Measurements from ENCODE around the gene MGST2.
A peak's percentile ranks its signal among the peaks of the same experiment; 100 is the strongest.
"Not testable (repeated sequence)": the region's sequence is repeated elsewhere in the genome, so short reads cannot be mapped to it uniquely, and the experiment has no call there.

MGST2 gene

DNA sequence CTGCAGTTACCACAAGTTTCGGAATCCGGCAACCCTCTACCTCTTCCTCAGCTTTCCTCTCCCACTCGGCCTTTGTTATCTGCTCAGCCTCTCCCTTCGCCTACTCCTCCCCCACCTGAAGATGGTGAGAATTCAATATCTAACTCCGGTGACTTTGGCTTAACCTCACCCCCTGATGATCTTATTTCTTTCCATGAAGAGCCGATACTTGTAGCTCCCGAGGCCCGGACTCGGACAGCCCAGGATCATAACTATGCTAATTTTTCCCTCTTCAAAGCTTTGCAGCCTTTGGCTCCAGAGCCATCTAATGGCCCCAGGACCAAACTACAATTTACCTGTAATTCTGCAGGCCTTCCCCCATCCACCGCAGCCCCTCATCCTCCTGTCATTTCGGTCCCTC lies 32.0 kb upstream of the MGST2 start:
- Mint-ChIP-seq H3K27me3 (peaks cover 27% of the 10 kb centered on the region), H3K9me3 (peaks cover 2% of the 10 kb centered on the region), H3K4me1 (no peaks in the 10 kb centered on the region), H3K36me3 (no peaks in the 10 kb centered on the region), H3K4me3 (no peak overlapping the region), H3K27ac (no peak overlapping the region)
- ATAC-seq = no peak

DNA sequence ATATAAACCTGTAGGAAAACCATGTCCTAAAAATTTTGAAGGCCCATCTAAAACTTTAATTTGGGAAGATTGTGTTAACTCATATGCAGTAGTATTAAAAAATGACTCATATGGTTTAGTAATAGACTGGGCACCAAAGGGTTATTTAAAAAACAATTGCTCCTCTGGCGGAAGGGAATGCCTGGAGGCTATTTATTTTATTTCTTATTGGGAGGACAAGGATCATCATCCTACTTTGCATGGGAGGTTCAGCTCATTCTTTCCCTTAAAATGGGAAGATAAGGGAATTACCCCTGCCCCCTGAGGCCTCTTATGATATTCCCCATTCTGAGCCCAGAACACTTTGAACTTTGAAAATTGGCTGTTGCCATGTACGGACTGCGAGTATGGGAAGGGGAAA lies 29.7 kb upstream of the MGST2 start:
- Mint-ChIP-seq H3K4me1 (no peaks in the 10 kb centered on the region), H3K4me3 (no peak overlapping the region), H3K27ac (no peak overlapping the region), H3K36me3 (no peaks in the 10 kb centered on the region), H3K9me3 (peaks cover 13% of the 10 kb centered on the region), H3K27me3 (peaks cover 27% of the 10 kb centered on the region)
- ATAC-seq = no peak

DNA sequence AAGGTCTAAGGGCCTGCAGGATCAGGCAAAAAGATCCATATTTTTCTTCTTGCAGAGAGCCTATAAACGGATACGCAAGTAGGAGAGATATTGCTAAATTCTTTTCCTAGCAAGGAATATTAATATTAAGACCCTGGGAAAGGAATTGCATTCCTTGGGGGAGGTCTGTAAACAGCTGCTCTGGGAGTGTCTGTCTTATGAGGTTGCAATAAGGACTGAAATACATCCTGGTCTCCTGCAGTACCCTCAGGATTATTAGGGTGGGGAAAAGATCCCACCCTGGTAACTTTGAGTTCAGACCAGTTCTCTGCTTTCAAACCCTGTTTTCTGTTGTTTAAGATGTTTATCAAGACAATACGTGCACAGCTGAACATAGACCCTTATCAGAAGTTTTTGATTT lies 27.3 kb upstream of the MGST2 start:
- H3K4me1 Mint-ChIP-seq, H3K4me3 Mint-ChIP-seq, H3K27ac Mint-ChIP-seq, H3K36me3 Mint-ChIP-seq, ATAC-seq: not testable (repeated sequence)
- Mint-ChIP-seq H3K9me3 (peaks cover 13% of the 10 kb centered on the region), H3K27me3 (peaks cover 22% of the 10 kb centered on the region)

DNA sequence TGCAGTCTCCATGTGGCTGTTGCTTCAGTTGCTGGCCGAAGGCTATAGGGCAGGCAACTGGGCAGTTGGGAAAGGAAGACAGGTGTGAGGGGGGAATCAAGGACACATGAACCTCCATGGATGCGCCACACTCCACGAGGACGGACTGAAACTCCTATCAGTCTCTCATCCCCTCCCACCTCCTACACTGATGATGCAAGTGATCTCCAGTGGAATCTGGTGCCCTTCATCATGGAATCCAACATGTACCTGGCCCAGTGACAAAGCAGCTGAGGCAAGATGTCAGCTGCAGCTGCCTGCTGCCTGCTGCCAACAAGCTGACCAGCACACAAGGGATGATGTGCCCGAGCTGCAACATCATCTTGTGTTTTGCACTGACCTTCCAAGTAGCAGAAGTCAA lies 26.0 kb upstream of the MGST2 start:
- H3K27me3 Mint-ChIP-seq = peaks cover 10% of the 10 kb centered on the region
- no peak overlapping the region for H3K4me3 Mint-ChIP-seq
- H3K4me1 Mint-ChIP-seq = no peaks in the 10 kb centered on the region
- no peaks in the 10 kb centered on the region for H3K36me3 Mint-ChIP-seq
- ATAC-seq = no peak
- peaks cover 13% of the 10 kb centered on the region for H3K9me3 Mint-ChIP-seq
- no peak overlapping the region for H3K27ac Mint-ChIP-seq

DNA sequence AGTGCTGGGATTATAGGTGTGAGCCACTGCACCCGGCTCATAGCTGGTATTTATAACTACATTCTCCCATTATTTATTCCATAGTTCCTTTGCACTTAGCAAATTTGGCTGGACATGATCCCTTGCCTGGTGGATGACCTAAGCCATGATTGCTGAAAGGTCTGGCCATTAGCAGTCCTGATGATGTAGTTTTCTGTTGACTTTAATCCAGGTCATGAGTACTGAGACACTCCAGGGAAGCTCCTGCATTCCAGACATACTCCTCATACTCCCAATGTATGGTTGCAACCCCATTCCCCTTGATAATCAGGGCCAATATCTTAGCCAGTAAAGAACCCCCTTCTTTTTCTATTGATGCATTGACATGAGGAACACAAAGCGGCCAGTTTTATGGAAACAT lies 24.4 kb upstream of the MGST2 start:
- Mint-ChIP-seq H3K27me3 (no peaks in the 10 kb centered on the region), H3K4me3 (no peak overlapping the region), H3K4me1 (no peaks in the 10 kb centered on the region), H3K36me3 (no peaks in the 10 kb centered on the region), H3K9me3 (peaks cover 13% of the 10 kb centered on the region), H3K27ac (no peak overlapping the region)
- no peak for ATAC-seq

DNA sequence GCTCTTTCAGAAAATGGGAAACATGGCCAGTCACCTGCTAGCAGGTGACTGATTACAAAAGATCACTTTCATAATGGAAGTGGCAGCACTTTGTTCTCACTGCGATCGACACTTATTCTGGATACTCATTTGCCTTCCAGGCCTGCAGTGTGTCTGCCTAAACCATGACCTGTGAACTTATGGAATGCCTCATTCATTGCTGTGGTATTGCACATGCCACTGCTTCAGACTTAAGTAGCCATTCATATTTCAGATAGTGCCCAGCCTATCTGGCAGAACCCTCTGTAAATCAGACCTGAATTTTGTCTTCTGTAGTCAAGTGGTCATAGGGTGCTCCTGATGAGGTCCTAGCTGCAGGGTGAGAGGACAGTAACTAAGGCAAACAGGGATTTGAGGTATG lies 23.3 kb upstream of the MGST2 start:
- ATAC-seq = no peak
- H3K4me3 Mint-ChIP-seq = no peak overlapping the region
- H3K9me3 Mint-ChIP-seq = peaks cover 13% of the 10 kb centered on the region
- peaks cover 9% of the 10 kb centered on the region for H3K27me3 Mint-ChIP-seq
- no peak overlapping the region for H3K27ac Mint-ChIP-seq
- H3K4me1 Mint-ChIP-seq = no peaks in the 10 kb centered on the region
- H3K36me3 Mint-ChIP-seq = no peaks in the 10 kb centered on the region

DNA sequence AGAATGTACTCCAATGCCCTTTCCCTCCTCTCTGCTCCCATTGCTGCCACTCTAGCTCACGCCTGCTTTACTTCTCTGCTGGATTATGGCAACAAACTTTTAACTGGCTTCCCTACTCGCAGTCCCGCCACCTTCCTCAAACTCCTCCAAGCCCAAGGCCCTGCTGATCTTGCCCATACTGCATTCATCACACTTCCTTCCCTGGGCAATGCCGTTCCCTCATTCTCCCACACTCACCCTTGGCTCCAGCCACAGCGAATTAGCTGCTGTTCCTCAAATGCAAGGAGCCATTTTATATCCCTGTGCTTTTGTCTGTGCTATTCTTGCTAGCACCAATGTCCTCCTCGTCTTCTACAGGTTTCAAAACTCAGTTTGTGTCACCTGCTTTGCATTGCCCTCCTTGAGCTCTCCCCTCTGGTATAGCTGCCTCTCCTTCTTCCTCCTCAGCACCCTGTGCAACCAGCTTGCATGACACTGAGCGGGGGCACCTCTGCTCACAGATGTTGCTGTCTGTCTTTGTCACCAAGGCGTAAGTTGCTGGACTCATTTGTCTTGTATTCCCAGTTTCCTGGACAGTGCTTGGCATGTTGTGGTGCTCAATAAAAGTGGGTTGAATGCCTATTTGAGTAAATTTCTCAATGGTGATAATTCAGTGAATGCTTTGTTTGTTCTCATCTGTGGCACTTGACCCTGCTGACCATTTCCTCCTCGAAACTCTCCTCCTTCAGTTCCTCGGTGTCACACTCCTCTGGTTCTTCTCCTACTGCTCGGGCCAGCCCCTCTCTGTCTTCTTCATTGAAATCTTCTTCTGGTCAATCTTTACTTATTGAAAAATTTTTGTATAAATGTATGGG lies 22.4 kb upstream of the MGST2 start:
- H3K4me1 Mint-ChIP-seq = no peaks in the 10 kb centered on the region
- peaks cover 13% of the 10 kb centered on the region for H3K9me3 Mint-ChIP-seq
- H3K4me3 Mint-ChIP-seq = no peak overlapping the region
- peaks cover 9% of the 10 kb centered on the region for H3K27me3 Mint-ChIP-seq
- no peaks in the 10 kb centered on the region for H3K36me3 Mint-ChIP-seq
- ATAC-seq = no peak
- H3K27ac Mint-ChIP-seq = no peak overlapping the region

DNA sequence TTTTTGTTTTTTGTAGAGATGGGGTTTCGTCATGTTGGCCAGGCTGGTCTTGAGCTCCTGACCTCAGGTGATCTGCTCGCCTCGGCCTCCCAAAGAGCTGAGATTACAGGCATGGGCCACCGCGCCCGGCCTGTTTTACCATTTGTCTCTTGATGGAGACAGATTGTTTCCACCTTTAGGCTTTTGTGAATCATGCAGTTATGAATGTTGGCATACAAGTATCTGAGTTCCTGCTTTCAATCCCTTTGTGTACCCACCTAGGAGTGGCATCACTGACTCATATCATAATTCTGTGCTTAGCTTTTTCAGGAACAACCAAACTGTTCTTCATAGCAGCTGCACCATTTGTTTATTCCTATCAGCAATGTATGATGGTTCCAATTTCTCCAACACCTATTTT lies 20.2 kb upstream of the MGST2 start:
- Mint-ChIP-seq H3K27ac (no peak overlapping the region), H3K36me3 (no peaks in the 10 kb centered on the region)

DNA sequence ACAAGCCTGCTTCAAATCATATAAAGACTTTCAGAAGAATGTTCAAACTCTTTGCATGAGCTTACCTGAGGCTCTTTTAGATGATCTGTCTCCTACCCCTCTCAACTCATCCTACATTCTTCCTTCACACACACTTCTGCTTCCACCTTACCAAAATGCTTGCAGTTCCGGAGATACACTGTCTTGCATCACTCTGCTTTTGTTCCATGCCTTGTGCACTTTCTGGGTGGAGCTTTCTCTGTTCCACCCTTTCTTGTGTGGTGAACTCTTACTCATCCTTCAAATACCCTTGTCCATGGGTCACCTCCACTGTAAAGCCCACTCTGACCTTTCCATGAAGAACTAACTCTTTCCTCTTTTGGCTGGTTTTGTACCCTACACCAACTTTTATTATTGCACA lies 18.4 kb upstream of the MGST2 start:
- H3K9me3 Mint-ChIP-seq = no peaks in the 10 kb centered on the region

More for the DNA sequence above, 20.2 kb upstream of the MGST2 start:
- no peaks in the 10 kb centered on the region for H3K4me1 Mint-ChIP-seq
- no peak overlapping the region for H3K4me3 Mint-ChIP-seq
- ATAC-seq = no peak
- no peaks in the 10 kb centered on the region for H3K9me3 Mint-ChIP-seq
- peaks cover 9% of the 10 kb centered on the region for H3K27me3 Mint-ChIP-seq

DNA sequence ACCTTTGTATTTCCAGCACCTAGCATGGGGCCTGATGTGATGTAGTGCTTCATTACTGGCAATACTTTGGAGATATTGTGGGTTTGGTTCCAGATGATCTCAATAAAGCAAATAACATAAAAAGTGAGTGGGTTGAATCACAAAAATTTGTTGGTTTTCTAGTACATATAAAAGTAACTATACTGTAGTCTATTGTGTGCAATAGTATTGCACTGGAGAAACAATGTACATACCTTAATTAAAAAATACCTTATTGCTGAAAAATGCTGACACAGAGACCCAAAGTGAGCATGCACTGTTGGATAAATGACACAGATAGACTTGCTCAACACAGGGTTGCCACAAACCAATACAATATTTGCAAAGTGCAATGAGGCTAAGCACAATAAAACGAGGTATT lies 17.7 kb upstream of the MGST2 start:
- Mint-ChIP-seq H3K9me3 (no peaks in the 10 kb centered on the region), H3K27me3 (peaks cover 9% of the 10 kb centered on the region), H3K27ac (no peak overlapping the region), H3K4me3 (no peak overlapping the region), H3K4me1 (peaks cover 11% of the 10 kb centered on the region), H3K36me3 (no peaks in the 10 kb centered on the region)
- no peak for ATAC-seq

More for the DNA sequence above, 18.4 kb upstream of the MGST2 start:
- Mint-ChIP-seq H3K4me1 (peaks cover 11% of the 10 kb centered on the region), H3K36me3 (no peaks in the 10 kb centered on the region), H3K27ac (no peak overlapping the region), H3K4me3 (no peak overlapping the region), H3K27me3 (peaks cover 9% of the 10 kb centered on the region)
- no peak for ATAC-seq

DNA sequence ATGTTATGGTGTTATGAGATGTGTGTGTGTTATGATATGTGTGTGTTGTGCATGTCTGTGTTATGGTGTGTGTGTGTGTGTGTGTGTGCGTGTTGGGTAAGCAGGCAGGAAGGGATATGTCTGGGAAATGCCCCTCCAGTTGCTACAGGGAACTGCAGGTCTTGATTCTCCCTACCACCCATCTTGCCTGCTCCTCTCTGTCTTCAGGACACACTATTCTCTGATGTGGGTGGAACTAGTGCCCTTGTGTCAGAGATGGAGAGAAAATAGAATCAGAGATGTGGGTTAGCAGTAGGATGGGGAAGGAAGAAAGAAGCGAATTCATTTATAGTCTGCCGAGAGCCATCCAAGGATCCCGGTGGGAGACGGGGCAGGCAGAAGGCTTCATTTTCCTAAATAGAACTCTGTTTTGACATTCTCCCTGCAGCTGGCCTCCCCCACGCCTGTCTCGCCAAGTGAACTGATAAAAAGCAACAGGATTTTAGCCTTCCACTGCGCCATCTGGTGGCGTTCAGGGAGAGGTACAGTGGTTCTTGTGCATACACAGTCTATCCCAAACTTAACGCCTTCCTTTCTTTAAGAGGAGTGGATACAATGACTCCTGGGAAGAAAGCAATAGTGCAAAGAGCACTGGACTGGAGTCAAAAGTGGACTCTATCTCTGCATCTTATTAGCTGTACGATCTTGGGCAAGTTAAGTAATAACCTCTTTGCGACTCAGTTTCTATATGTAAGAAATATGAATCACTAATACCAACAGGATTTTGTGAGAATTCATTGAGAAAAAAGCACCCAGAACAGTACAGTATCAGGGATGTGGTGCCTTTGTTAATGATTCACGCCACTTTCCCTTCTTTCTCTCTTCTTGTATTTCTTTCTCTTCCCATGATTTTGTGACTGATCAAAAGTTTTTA lies 14.1 kb upstream of the MGST2 start:
- Mint-ChIP-seq H3K36me3 (no peaks in the 10 kb centered on the region), H3K27me3 (peaks cover 28% of the 10 kb centered on the region), H3K4me1 (peaks cover 11% of the 10 kb centered on the region), H3K27ac (no peak overlapping the region), H3K9me3 (no peaks in the 10 kb centered on the region), H3K4me3 (no peak overlapping the region)
- ATAC-seq = peak; percentile 65

DNA sequence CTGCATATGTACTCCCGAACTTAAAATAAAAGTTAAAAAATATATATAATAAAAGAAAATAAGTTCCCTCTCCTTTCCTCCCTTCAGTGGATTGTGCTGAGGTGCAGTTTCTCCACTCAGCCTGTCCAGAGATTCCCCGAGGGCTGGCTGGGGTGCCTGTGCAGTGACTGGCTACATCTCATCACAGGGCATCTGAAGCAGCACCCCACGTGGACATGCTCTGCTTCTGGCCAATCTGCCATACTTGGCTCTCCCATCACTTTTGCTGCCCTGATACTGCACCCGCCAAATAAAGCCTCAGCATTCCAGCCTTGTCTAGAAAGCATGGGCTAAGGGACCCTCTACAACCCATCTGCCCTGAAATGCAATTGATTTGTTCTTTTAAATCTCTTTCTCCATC lies 11.1 kb upstream of the MGST2 start:
- Mint-ChIP-seq H3K36me3 (no peaks in the 10 kb centered on the region), H3K27me3 (peaks cover 31% of the 10 kb centered on the region), H3K4me3 (no peak overlapping the region), H3K4me1 (peaks cover 17% of the 10 kb centered on the region), H3K9me3 (no peaks in the 10 kb centered on the region), H3K27ac (no peak overlapping the region)
- ATAC-seq = no peak

DNA sequence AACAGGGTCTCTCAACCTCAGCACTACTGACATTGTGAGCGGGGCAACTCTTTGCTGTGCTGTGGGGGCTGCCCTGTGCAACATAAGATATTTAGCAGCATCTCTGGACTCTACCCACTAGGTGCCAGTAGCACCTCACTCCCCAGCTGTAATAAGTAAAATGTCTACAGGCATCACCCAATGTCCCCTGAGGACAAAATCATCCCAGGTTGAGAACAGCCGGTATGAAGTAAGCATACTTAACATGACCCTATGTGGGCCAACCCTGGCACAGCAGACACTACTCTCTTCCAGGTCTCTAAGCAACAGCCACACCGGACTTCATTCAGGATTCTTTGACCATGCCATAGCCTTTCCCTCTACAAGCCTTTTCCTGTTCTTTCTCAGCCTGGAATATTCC lies 10.5 kb upstream of the MGST2 start:
- H3K27ac Mint-ChIP-seq = no peak overlapping the region
- H3K4me3 Mint-ChIP-seq = no peak overlapping the region
- peaks cover 31% of the 10 kb centered on the region for H3K27me3 Mint-ChIP-seq
- no peaks in the 10 kb centered on the region for H3K36me3 Mint-ChIP-seq
- ATAC-seq = peak; percentile 53
- H3K4me1 Mint-ChIP-seq = peaks cover 17% of the 10 kb centered on the region
- H3K9me3 Mint-ChIP-seq = no peaks in the 10 kb centered on the region

DNA sequence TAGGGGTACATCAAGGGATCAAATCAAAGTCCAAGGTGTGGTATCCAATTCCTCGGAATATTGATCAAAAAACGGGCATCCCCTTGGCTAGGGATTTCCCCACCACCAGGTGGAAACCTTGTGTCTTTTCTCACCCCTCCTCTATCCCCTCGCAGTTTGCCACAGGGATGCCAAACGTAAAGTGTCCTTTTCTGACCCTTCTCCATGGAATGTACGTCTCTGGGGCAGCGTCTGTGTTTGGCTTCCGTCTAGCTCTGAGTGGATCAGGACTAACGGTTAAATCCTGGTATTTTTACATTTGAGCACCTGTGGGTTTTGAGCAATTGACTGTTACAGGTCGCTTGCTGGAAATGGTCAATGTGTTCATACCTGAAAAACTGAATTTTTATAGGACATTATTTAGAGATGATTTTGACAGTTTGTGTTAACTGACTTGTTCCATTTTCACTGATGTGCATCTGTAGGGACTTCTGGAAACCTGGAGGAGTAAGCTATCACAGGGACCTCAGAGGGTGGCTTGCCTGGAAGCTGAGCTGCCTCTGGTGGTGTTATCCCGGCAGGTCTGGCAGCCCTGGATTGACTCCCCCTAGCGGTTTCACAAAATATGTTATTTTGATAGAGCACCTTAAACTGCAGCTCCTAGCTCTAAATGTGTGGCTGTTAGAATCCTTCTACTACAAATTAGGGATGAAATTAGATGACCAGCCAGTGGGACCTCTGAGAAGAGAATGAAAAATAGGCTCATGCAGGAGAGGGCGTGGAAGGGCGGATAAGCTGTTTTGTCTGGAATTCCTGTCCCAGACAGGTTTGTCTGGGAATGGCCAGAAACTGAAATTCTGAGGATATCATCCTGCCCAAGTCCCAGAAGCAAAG lies 8.8 kb upstream of the MGST2 start:
- no peak overlapping the region for H3K27ac Mint-ChIP-seq
- peaks cover 7% of the 10 kb centered on the region for H3K4me1 Mint-ChIP-seq
- H3K27me3 Mint-ChIP-seq = peaks cover 31% of the 10 kb centered on the region
- H3K9me3 Mint-ChIP-seq = no peaks in the 10 kb centered on the region
- H3K4me3 Mint-ChIP-seq = no peak overlapping the region
- H3K36me3 Mint-ChIP-seq = no peaks in the 10 kb centered on the region
- ATAC-seq = peak; percentile 61

DNA sequence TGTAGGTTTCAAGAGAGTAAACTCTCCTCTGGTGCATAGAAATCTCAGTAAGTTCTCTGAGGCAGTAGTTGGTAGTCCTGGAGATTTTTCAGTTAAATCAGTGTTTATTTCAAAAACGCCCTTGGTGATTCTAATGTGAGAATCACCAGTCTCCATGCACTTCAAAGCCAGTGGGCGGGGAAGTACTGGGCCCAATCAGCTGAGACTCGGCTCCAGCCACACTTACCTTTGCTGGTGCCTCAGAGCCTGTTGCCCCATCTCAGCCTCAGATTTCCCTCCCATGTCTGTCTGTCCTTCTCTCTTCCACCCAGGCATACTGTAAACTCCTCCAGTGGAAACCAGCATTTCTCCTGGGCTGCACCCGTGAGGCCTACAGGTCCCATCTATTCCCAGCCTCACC lies 7.4 kb upstream of the MGST2 start:
- peaks cover 6% of the 10 kb centered on the region for H3K4me1 Mint-ChIP-seq
- peaks cover 31% of the 10 kb centered on the region for H3K27me3 Mint-ChIP-seq
- no peak for ATAC-seq
- H3K36me3 Mint-ChIP-seq = no peaks in the 10 kb centered on the region
- H3K27ac Mint-ChIP-seq = no peak overlapping the region
- no peak overlapping the region for H3K4me3 Mint-ChIP-seq
- H3K9me3 Mint-ChIP-seq = no peaks in the 10 kb centered on the region
